Pancreas (tissue), 10 donors: ENCODE data around the gene EXOC4. TPM values are rescaled to one million over a fixed set of nuclear protein-coding genes. Genes with fewer than 3 reads are reported as not detected.

ENCODE experiments used
- ATAC-seq, 4 donors: fragments of 200-7000 bp; cut with Tn5 transposase; one replicate each; pipeline versions ENCODE4 v1.8.0 to v1.9.1; 2020; ENCODE audit warnings: mild to moderate bottlenecking in 4 of 4, moderate library complexity in 4 of 4
- DNase-seq, 6 donors: peaks; one replicate each; pipeline ENCODE4 v3.0.0-alpha.2; 2020
- FAIRE-seq: peaks from 2 replicates; lab custom pipeline; 2012; peaks lifted over from hg19 to GRCh38; lab: Jason Lieb, UNC
- H3K27ac ChIP-seq, 4 donors: fragments of 200-600 bp; sonication (generic); 1 replicate in 3 of 4; 2 replicates in 1 of 4; pipeline versions ENCODE4 v1.5.0 to v1.8.0; 2020
- H3K27me3 ChIP-seq, 4 donors: fragments of 200-600 bp; one replicate each; pipeline ENCODE4 v1.8.0; 2021
- H3K36me3 ChIP-seq, 3 donors: fragments of 200-600 bp; sonication (generic) in 1 of 3; one replicate each; pipeline versions ENCODE4 v1.5.0 to v1.8.0; 2020 to 2021
- H3K4me1 ChIP-seq, 3 donors: fragments of 200-600 bp; one replicate each; pipeline ENCODE4 v1.8.0; 2021
- H3K4me3 ChIP-seq, 4 donors: fragments of 200-600 bp; sonication (generic) in 2 of 4; one replicate each; pipeline versions ENCODE4 v1.5.0 to v1.8.0; 2020 to 2021
- H3K9me3 ChIP-seq, 4 donors: fragments of 200-600 bp; one replicate each; pipeline ENCODE4 v1.8.0; 2021
- WGBS, 2 donors: extraction: QIAGEN DNeasy Blood & Tissue Kit; methylation state at CpG; one replicate each; pipeline ENCODE4 v1.1.7; 2013; 5-methylcytosine and 5-hydroxymethylcytosine counted together
- intact Hi-C, 3 donors: fragments of 100-400 bp; cut with DNase I; formaldehyde crosslinking; loops; one replicate each; pipeline versions ENCODE4 v1.11.1 to v1.14.2; 2022
- polyA plus RNA-seq, 2 donors: library from polyadenylated mRNA; stranded (reverse); fragments of 200-250 nt; gene quantifications; one replicate each; pipeline ENCODE4 v1.2.3, GENCODE V29; 2013
- total RNA-seq, 6 donors: library from RNA; stranded (reverse); fragmentation: NEBNext Ultra II Directional in 4 of 6; extraction: Animal tissue kit (Norgen Biotek cat#: 25700) in 4 of 6; gene quantifications; one replicate each; pipeline versions ENCODE4 v1.2.1 to v1.2.4, GENCODE V29; 2021 to 2023
- TF ChIP-seq, protein P1 (sequence below), 4 donors: fragments of 200-600 bp; sonication (generic) in 3 of 4; IDR thresholded peaks; one replicate each; pipeline versions ENCODE4 v1.5.0 to v1.8.0; 2021; ENCODE audit warnings: antibody characterized with exemption in 4 of 4
- donor health status: healthy with polysubstance abuse.
- donor health status: DM: no; HTN: no; CAD: no; lungs with moderate emphysema.
- donor health status: DM: no; HTN: no; CAD: no.
- donor health status: control.
- donor health status: control.
- donor health status: Bipolar disorder and iron deficiency.
- donor health status: DM: yes; HTN: yes; CAD: no.
- donor health status: DM: no; HTN: no; CAD: no.
- donor health status: DM: no; HTN: no; CAD: no.
- donor health status: DM: yes; HTN: yes; CAD: no.

EXOC4 gene
- total and polyA plus RNA-seq, 8 donors, result 13.4 to 81.2 (median 53.8) TPM

GRCh38 chr7:133436014-133436428 is 183.1 kb downstream of the EXOC4 start:
- intact Hi-C loops, result no loop called here
- no peak overlapping the region for H3K27ac ChIP-seq
- ATAC-seq (peak in 2 of 4 donors; percentile 62 to 63), DNase-seq (peak in 1 of 6 donors; percentile 21), FAIRE-seq (no peak)
- no peaks in the 10 kb centered on the region for H3K9me3 ChIP-seq
- 30 to 31% methylated on average over 3 of the region's 3 CpGs for WGBS, 2 donors
- TF ChIP-seq, protein P1, sequence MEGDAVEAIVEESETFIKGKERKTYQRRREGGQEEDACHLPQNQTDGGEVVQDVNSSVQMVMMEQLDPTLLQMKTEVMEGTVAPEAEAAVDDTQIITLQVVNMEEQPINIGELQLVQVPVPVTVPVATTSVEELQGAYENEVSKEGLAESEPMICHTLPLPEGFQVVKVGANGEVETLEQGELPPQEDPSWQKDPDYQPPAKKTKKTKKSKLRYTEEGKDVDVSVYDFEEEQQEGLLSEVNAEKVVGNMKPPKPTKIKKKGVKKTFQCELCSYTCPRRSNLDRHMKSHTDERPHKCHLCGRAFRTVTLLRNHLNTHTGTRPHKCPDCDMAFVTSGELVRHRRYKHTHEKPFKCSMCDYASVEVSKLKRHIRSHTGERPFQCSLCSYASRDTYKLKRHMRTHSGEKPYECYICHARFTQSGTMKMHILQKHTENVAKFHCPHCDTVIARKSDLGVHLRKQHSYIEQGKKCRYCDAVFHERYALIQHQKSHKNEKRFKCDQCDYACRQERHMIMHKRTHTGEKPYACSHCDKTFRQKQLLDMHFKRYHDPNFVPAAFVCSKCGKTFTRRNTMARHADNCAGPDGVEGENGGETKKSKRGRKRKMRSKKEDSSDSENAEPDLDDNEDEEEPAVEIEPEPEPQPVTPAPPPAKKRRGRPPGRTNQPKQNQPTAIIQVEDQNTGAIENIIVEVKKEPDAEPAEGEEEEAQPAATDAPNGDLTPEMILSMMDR (IDR thresholded peaks at IDR 0.05), result no peak
- no peaks in the 10 kb centered on the region for H3K36me3 ChIP-seq
- H3K4me1 ChIP-seq, result peaks cover 0 to 6% (median 0%) of the 10 kb centered on the region in 3 donors
- H3K27me3 ChIP-seq, result no peaks in the 10 kb centered on the region
- no peak overlapping the region for H3K4me3 ChIP-seq

- Histone ChIP-seq H3K27me3 (no peaks in the 10 kb centered on the region), H3K4me1 (peaks cover 0 to 6% (median 0%) of the 10 kb centered on the region in 3 donors), H3K36me3 (no peaks in the 10 kb centered on the region), H3K4me3 (no peak overlapping the region), H3K27ac (no peak overlapping the region), H3K9me3 (no peaks in the 10 kb centered on the region)
- intact Hi-C loops, result no loop called here
- TF ChIP-seq, protein P1 (IDR thresholded peaks at IDR 0.05), result no peak
- FAIRE-seq (no peak), DNase-seq (no peak), ATAC-seq (no peak)
- 81 to 85% methylated on average over 4 of the region's 4 CpGs for WGBS, 2 donors
Observed at GRCh38 chr7:133437544-133437943, 184.7 kb downstream of the EXOC4 start.

DNA sequence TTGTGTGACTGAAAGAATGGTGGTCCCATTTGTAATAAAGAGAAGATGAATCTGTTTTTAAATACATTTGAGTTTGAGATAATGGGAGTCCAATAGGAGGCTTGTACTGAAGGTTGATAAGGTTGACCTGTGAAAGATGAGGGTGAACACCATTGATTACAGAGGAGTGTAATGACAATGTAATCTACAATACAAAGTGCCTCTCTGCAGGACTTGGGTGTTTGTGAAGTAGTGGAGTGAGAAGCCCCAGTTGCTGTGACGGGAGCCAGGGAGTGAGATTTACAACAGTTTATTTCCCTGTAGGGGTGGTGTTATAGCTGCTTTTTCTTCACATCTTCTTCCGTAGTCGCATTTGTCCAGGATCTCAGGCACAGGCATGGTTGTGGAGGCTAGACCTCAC is 189.9 kb downstream of the EXOC4 start:
- Histone ChIP-seq H3K27ac (no peak overlapping the region), H3K36me3 (no peaks in the 10 kb centered on the region), H3K4me1 (peaks cover 0 to 3% (median 0%) of the 10 kb centered on the region in 3 donors), H3K27me3 (no peaks in the 10 kb centered on the region), H3K9me3 (no peaks in the 10 kb centered on the region), H3K4me3 (no peak overlapping the region)
- intact Hi-C loops, result no loop called here
- DNase-seq (no peak), ATAC-seq (no peak), FAIRE-seq (no peak)
- TF ChIP-seq, protein P1 (IDR thresholded peaks at IDR 0.05), result no peak
- 97% methylated on average over 3 of the region's 3 CpGs for WGBS, 2 donors

DNA sequence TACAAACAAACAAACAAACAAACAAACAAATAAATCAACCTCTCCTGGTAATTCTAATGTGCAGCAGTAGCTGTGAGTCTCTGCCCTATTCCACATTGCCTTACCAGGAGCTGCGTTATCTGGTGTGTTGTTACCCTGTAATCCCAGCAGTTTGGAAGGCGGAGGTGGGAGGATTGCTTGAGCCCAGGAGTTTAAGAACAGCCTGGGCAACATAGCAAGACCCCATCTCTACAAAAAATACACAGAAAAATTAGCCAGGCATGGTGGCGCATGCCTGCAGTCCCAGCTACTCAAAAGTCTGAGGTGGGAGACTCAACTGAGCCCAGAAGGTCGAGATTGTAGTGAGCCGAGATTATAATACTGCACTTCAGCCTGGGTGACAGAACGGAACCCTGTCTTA is 192.7 kb downstream of the EXOC4 start:
- DNase-seq (no peak), ATAC-seq (no peak), FAIRE-seq (no peak)
- Histone ChIP-seq H3K27me3 (no peaks in the 10 kb centered on the region), H3K4me3 (no peak overlapping the region), H3K4me1 (peaks cover 0 to 3% (median 0%) of the 10 kb centered on the region in 3 donors), H3K36me3 (no peaks in the 10 kb centered on the region), H3K9me3 (no peaks in the 10 kb centered on the region), H3K27ac (no peak overlapping the region)
- TF ChIP-seq, protein P1 (IDR thresholded peaks at IDR 0.05), result no peak
- WGBS, 2 donors, result 92 to 95% methylated on average over 6 of the region's 6 CpGs
- intact Hi-C loops, result no loop called here

DNA sequence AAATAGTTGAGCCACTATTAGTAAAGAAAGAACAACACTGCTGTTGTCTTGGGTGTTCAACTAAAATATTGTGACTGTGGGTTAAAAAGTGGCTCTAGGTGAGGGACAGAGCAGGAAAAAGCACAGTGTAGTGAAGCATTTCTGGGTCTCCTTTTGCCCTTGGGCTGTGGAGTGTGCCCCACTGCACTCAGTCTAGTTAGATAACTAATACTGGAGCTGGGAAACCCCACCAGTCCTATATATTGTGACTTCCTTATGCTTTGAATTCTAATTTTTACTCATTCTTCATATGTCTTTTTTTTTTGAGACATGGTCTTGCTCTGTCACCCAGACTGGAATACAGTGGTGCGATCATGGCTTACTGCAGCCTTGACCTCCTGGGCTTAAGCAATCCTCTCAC is 195.1 kb downstream of the EXOC4 start:
- intact Hi-C loops, result no loop called here
- no peak for DNase-seq
- no peak for ATAC-seq
- no peak for FAIRE-seq
- Histone ChIP-seq H3K4me1 (peaks cover 0 to 3% (median 0%) of the 10 kb centered on the region in 3 donors), H3K27ac (no peak overlapping the region), H3K9me3 (no peaks in the 10 kb centered on the region), H3K27me3 (no peaks in the 10 kb centered on the region), H3K36me3 (no peaks in the 10 kb centered on the region), H3K4me3 (no peak overlapping the region)
- WGBS, 2 donors, result 94 to 100% methylated on average over 1 of the region's 1 CpG
- TF ChIP-seq, protein P1 (IDR thresholded peaks at IDR 0.05), result no peak
